NCI-H446 treated with DMSO at 0.1 percent for 48 hours (cell line): ENCODE measurements around the gene FEV.

Source experiments
- DNase-seq: peaks from one replicate; lab custom pipeline; 2025; lab: John Stamatoyannopoulos, UW

The FEV gene

DNA sequence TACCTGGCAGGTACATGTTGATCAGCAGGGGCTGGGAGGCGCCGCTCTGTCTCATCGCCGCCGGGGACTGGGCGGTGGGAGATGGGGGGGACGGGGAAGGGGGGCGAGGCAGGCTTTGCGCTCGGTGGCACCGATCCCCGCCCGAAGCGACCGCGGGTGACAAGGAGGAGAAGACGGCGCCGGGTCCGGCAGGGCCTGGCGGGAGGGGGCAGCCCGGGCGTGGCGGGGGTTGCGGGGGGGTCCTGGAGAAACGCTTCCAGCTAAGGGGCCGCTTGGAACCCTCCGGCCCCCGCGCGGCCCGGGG, at the start of gene FEV:
Gene FEV (minus strand): TSS at position 164 of the 304 bp plus-strand sequence. CDS start 109 bp downstream, at position 55.
- DNase-seq: no peak

DNA sequence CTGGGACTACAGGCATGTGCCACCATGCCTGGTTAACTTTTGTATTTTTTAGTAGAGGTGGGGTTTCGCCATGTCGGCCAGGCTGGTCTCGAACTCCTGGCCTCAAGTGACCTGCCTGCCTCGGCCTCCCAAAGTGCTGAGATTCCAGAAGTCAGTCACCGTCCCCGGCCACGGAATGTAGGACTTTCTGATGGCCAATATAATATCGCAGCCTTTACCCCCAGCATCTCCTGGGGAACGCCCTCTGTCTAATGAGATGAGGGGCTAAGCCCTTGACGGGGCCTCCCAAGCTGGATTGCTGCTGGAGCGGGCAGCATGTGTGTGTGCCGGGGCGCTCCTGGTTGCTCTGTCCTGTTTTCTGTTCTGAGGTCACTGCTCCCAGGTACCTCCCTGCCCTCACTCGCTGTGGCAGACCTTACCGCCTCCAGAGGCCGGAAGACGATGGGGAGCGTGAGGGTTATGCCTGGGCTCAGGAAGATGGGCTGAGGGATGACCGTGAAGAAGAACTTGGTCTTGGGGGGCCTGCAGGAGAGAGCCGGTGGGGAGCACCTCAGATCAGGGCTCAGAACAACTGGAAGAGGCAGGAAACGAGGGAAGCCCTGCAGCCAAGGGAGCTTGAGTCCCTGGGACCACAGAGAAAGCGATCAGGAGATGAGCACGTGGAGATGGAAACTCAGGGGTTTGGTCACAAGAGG, 47.2 kb upstream of the FEV start:
- no peak for DNase-seq

DNA sequence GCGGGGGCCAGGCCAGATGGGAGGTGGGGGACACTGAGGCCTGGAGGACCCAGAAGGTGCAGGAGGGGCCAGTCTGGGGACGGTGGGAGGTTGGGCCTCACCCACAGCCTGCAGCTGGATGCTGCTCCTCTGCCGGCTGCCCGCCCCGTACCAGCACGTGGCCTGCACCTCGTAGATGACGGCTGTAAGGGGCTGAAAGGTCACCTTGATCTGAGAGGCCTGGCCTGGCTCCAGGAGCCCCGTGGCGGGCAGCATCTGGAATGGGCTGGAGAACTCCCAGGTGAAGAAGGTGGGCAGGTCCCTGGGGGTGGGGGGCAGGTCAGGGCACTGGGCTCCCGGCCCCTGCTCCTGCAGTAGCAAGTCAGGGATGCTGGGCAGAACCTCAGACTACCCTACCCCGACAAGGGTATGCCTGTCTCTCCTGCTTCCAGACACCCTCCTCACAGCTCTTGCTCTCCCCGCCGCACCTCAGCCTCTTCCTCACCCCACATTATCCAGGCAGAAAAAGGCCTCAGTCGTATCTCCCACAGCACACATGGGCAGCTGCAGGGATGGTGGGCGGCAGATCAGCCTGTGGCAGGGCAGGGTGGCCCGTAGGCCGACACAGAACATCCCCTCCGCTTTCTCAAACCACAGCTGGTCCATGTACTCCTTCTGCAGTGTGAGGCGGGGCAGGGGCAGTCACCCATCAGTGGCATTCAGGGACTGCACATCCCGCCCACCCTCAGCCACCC, 46.2 kb upstream of the FEV start:
- no peak for DNase-seq

DNA sequence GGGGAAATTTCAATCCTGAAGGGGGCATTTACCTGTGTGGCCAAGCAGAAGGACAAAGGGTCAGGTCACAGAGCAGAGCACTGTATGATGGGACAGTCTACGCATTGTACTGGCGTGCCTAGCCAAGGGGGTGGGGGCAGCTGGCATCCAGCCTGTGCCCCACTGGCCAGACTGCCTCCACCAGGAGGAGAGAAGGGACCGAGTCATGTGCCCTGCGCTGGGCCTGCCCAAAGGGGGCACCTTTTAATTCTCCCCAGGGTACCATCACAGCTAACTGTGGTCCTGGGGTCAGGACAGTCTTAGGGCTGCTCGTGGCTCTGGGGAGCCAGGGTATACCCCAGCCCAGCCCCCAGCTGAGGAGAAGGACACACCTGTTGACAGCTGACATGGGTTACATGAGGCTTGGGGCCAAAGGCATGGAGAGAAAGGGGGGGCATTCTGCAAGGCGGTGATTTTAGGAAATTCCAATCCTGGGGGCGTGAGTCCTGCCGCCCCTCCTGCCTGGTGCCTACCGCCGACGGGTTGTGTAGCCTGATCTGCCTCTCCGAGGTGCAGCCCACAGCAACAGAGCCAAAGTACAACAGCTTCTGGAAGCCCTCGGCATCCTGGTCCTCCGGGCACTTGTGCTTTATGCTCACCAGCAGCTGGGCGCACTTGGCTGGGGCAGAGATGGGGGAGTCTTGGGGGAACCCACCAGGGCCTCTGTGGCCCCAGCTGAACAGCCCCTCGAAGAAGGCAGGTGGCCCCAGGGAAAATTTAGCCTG, 45.4 kb upstream of the FEV start:
- no peak for DNase-seq

DNA sequence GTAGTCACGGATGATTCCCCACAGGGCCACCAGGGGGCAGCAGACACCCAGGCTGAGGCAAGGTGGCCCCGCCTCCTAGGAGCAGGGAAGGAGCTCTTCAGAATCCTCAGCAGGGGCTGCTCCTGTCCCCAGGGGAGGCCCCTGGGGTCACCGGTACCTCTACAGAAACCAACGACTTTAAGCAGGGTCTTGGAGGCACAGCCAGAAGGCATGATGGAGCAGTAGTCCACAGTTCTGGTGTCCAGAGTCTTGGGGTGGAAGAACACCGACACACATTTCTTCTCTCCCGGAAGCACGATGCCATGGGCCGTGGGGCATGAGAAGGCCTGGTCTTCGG, 44.8 kb upstream of the FEV start:
- peak; percentile 7 for DNase-seq

DNA sequence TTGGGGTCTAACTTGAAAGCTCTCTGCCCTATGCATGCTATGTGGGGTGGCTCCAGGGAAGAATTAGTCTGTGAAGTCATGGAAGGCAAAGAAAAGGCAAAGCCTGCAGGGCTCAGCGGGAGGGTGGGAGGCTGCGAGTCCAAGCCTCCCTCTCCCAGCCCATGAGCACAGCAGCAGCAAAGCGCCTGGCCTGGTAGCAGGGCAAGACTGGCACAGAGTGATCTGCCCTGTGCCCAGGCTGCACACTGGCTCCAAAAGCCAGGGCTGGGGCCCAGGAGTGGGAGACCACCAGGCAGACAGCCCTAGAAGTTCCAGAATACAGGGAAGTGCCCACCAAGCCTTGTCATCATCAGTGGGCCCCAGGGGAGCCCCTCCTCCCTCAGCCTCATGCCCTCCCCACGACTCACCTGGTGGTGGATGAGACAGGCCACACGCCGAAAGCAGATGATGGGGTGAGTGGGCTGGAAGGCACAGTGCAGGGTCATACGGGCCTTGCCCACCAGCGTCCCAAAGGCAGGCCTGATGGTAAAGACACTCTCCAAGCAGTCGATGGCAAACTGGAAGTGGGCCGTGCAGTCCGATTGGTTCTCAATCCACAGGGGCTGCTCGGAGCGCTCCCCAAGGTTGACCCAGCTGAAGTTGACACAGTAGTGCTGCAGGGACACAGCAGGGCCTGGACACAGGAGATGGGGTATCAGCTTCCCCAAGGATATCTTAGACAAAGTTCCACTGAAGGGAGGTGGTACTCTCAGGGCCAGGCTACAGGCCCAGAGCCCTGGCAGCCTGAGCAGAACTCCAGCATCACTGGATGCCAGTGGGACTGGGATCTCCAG, 44.2 kb upstream of the FEV start:
- no peak for DNase-seq

DNA sequence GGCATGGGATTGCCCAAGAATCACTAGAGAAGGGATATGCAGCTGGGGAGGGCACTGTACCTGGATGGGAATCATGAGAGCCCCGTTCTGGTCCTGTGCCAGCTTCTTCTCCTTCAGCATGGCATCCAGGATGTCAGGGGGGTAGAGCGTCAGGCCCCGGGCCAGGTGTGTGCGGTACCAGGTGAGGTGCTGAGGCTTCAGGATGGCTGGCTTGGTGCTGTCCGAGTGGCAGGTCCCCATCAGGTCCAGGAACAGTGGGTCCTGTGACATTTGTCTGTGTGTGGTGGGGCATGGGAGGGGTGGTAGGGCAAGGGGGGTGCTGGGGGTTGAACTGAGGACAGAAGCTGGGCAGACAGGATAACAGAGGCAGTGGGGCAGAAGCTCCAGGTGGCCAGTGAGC, 43.2 kb upstream of the FEV start:
- no peak for DNase-seq

DNA sequence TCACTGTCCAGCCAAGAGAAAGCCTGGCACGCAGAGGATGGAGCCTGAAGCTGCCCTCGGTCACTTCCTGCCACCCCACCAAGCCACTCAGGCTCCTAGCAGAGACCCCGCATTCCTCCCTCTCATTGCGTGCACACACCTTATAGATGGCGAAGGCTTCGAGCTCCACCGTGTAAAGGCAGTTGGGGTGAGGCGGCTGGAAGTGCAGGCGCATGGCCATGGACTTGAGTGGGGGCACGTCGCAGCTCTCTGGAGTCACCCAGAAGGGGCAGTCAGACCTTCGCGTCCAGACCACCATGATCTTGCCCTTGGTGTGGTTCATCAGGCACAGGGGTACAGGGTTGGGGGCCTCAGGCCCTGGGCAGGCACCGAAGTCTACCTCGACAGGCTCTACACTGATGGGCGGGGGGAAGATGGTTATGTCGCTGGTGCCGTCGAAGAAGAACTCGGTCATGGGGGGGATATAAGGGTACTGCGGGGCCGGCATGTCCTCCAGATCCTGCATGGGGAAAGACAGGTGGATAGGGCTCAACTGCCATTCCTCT, 42.6 kb upstream of the FEV start:
- DNase-seq: no peak

DNA sequence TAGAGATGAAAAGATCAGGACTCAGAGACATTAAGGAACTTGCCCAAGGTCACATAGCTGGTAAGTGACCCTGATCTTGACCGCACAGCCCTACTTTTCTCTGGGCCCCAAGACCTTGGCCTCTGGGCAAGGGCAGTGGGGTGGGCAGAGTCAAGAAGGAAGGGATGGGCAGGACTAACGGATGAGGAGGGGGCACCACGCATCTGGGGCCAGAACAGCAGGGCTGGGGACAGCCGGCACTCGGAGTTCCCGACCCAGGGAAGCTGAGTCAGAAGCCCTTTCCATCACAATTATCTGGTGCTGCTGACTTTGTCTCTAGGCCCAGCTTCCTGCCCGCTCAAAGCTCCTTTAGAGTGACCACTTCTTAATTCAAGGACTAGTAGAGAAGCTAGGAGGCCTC, 42.0 kb upstream of the FEV start:
- no peak for DNase-seq

DNA sequence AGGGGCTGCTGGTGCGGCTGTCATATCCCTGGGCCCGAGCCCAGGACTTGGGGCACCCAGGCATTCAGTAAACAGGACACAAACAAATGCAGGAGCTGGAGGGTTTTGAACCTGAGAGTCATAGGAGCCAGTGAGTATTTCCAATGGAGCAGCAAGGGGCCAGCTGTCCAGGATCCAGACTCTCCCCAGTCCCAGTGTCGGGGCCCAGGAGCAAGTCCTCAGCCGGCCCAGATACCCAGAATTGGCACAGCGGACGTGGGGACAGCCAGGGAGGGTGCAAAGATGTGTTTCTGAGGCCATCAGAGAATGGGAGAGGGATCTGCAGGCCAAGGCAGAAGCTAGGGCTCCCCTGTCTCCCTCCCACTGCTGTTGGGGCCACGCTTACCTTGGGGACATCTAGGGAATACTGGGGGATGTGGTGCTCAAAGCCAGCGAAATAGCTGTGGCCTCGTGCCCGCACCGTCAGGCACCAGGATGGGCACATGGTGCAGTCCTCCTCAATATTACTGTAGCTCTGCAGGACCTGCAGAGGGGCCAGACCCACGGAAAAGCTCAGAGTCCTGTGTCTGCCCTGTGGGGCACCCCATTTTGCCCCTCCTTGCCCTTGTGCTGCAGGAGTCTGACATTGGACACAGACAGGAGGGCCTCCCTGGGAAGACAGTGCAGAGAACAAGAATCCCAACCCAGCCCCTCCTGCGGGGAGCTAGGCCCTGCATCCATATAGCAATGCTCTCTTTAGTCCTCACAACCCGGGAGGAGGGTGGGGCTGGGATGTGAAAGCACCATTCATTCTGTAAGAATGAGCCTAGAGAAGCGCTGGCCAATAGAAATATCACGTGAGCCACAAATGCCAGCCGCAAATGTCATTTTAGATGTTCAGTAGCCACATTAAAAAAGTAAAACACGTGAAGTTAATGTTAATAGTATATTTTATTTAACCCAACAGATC, 40.9 kb upstream of the FEV start:
- DNase-seq: no peak

DNA sequence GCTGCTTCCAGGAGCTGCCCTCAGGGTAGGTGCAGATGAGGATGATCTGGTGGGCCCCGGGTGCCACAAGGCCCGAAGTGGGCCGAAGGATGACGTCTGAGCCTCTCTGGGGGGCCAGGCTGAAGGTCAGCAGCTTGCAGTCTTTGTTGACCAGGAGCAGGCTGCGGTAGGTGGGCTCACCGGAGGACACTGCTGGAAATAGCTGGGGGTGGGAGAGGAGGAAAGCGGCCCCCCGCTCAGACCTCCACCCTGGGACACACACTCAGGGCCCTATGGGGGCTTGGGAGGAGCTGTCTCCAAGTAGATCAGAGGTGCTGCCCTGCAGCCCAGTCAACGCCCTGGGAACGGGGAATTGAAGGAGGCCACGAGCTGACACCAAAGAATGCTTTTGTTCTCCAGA, 39.1 kb upstream of the FEV start:
- no peak for DNase-seq

DNA sequence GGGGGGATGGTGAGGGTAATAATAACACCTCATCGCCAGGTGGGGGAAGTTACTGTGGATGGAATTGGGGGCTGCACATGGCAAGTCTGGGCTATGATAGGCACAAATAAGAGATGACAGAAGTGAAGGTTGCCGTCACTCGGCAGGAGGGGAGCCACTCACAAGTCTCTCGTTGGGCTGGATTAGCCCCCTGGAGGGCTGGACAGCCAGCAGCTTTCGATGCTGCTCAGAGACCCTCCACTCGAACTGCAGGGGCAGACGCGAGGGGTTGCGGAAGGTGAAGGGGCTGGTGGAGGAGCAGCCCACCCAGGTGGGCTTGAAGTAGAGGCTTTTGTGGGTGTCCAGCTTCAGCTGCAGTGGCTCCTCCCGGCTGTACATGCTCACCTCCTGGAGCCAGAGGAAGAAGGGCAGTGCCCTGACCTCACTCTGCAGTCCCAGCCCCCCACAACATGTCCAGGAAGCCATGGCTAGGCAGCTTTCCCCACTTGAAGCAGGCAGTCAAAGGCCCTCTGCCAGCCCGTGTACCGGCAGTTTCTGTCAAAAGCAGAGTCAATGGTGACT, 38.1 kb upstream of the FEV start:
- DNase-seq: no peak

DNA sequence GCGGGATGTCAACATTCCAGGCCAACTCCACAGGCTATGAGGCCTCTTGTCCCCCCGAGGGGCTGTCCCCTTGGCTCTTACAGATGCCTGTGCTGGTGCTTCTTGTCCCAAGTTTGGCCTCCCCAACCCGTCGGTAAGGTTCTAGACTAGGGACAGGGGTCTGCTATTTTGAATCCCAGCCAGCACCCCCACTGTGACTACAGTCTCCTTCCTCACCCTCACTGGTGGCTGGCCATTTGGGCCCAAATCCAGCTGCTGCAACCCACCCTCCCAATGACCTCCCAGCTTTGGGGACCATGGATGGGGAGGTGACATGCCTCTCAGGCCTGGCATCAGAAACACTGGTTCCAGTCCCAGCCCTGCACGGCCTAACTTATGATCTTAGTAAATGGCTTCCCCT, 37.6 kb upstream of the FEV start:
- DNase-seq: no peak

DNA sequence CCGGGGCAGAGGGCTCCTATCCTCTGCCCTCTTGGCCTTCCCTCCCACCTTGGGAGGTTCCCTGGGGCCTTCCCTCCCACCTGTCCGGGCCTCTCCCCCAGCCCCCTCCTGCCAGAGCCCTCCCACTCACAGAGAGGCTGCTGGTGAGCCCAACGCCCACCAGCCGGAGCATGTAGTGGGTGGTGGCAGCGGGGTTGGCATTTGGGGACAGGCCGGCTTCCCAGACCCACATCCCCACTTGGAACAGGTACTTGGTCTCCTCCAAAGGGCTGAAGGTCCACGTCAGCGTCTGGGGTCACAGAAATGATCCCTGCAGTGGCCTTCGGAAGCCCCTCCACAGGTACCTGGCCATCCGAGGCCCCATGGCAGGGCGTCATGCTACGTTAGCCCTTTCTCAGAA, 37.1 kb upstream of the FEV start:
- no peak for DNase-seq

DNA sequence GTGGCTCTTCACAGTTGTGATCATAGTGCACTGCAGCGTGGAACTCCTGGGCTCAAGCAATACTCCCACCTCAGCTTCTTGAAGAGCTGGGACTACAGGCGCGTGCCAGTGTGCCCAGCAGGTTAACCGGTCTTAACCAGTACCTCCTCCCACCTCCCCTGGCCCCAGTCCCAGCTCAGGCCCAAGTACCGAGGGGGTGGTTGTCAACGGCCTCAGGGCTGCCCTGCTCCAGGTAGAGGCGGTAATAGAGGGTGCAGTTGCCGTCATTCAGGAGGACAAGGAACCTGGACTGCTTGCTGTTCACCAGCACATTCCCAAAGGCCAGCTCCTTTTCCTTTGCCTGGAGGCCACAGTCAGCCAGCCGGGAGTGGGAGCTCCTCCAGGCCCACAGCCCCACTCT, 36.6 kb upstream of the FEV start:
- no peak for DNase-seq

DNA sequence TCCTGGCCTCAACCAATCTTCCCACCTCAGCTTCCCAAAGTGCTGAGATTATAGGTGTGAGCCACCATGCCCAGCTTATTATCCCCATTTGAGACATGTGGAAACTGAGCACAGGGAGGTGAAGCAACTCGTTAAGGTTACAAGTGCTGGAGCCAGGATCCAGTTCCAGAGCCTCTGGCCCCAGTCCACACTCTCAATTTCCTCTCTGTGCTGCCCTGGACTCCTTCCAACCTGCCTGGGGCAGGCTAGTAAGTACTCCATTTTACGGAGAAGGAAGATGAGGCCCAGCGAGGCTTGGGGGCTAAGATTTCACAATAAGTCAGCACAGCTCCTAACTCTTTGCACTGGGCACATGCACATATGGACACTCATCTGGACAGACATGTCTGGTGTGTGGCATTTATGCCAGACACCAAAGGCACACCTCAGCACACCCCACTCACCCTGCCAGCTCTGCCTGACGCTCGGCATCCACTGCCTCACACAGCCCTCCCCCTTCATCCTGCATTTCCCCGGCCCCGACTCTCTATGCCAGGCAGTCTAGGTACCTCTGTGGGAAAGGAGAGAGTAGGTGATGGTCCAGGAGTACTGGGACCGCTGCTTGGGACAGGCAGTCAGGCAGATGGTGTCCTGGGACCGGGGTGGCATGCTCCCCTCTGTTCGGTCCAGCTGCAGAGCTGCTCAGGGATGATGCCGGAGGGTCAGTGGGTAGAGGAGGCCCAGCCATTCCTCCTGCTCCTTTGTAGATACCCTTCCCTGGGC, 35.8 kb upstream of the FEV start:
- DNase-seq: peak; percentile 56

DNA sequence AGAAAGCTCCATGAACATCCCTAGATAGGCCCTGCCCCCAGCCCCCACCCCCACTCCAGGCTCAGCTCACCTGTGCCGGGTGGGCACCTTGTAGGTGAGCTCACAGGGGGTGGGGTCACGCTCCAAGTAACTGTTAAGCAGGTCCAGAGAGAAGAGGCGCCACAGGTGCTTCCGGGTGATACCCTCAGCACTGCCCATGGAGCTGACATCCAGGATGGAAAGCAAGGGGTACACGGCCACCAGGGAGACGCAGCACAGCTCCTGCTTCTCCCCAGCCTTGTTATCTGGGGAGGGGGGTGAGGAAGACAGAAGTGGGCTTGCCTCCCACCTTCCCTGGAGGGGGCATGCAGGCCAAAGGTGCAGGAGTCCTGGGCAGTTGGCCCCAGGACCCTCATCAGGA, 34.5 kb upstream of the FEV start:
- DNase-seq: no peak

DNA sequence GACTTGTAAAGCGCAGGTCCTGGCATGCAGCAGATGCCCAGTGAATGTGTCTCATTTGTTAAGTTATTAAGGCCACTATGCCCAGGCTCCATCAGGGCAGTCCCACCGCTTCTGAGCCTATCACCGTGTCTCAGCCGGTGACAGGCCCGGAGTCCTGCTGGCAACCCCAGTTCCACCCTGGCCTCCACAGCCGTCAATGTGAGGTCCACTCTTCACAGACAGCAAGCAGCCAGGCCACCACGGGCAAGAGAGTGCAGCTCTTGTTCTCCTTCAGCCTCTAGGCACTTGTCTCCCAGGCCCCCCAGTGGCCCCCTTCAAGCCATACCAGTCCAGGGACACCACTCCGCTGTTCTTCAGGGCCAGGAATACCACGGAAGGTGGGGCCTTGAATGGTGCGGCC, 33.7 kb upstream of the FEV start:
- DNase-seq: no peak

DNA sequence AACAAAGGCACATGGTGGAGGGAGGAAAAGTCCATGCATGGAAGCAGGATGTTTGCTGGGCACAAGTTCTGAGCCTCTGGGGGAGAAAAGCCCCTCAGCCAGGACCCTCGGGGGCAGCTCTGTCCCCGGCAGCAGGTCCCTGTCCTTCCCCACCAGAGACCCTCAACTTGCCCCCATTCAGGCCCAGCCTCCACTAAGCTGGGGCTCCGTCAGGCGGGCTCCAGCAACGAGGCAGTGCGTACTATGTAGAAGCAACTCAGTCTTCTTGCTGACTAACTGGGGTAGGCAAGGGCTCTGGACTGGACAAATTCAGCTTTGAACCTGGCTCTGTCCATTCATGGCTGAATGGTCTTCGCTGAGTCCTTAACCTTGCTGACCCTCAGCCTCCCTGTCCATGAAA, 33.3 kb upstream of the FEV start:
- no peak for DNase-seq
